H1 (cell line): ENCODE measurements around the gene PROZ. TPM values are rescaled to one million over a fixed set of nuclear protein-coding genes. Genes with fewer than 3 reads are reported as not detected.

Experiments used
- CTCF ChIA-PET: fragments of 300-600 bp; sonication (Branson Sonifier 250); formaldehyde crosslinking; loops from one replicate; lab custom pipeline; 2021; ENCODE audit not compliant: partially characterized antibody; lab: Charles Lee
- POLR2A ChIA-PET: fragments of 300-600 bp; sonication (Branson Sonifier 250); formaldehyde crosslinking; loops from one replicate; lab custom pipeline; 2021; ENCODE audit warnings: inconsistent platforms; ENCODE audit not compliant: partially characterized antibody; lab: Charles Lee
- DNase-seq, 2 experiments: peaks; one replicate each; pipeline versions ENCODE4 v3.0.0 to v3.0.0-alpha.2; 2010 to 2022; ENCODE audit warnings: low spot score in 2 of 2, low read depth in 1 of 2, mixed read lengths in 1 of 2
- FAIRE-seq: peaks from 2 replicates; lab custom pipeline; 2011; peaks lifted over from hg19 to GRCh38; lab: Jason Lieb, UNC
- H2AFZ ChIP-seq: 2 replicates; pipeline ENCODE4 v1.8.1; 2012; ENCODE audit warnings: low read length, inconsistent platforms
- H2AK5ac ChIP-seq: 2 replicates; pipeline ENCODE4 v1.6.1; 2013; ENCODE audit warnings: low read depth, low read length
- H2BK120ac ChIP-seq: replicated peaks from 2 replicates; pipeline ENCODE3; 2013; ENCODE audit warnings: low read depth, low read length, inconsistent platforms
- H2BK12ac ChIP-seq: 2 replicates; pipeline ENCODE4 v1.6.1; 2013; ENCODE audit warnings: low read depth, low read length
- H2BK15ac ChIP-seq: 2 replicates; pipeline ENCODE4 v1.6.1; 2013; ENCODE audit warnings: low read length
- H2BK20ac ChIP-seq: 2 replicates; pipeline ENCODE4 v1.6.1; 2013; ENCODE audit warnings: low read length
- H2BK5ac ChIP-seq: 2 replicates; pipeline ENCODE4 v1.6.1; 2013; ENCODE audit warnings: low read depth, low read length
- H3K14ac ChIP-seq: 2 replicates; pipeline ENCODE4 v1.6.1; 2013; ENCODE audit warnings: inconsistent platforms; ENCODE audit not compliant: insufficient read length
- H3K18ac ChIP-seq: 2 replicates; pipeline ENCODE4 v1.6.1; 2013; ENCODE audit warnings: low read length; ENCODE audit errors: extremely low read depth
- H3K23ac ChIP-seq: 2 replicates; pipeline ENCODE4 v1.6.1; 2013; ENCODE audit warnings: inconsistent platforms; ENCODE audit not compliant: insufficient read length
- H3K23me2 ChIP-seq: 2 replicates; pipeline ENCODE4 v1.6.1; 2013; ENCODE audit warnings: low read depth, low read length
- H3K27ac ChIP-seq: 2 replicates; pipeline ENCODE4 v1.6.1; 2011; ENCODE audit warnings: low read depth, low read length, inconsistent platforms
- H3K27me3 ChIP-seq, 4 experiments: replicated peaks in 1 of 4; 1 replicate in 1 of 4; 2 replicates in 3 of 4; pipeline versions ENCODE4 v1.6.1 to v1.8.1; 2011 to 2013; ENCODE audit warnings: low read length in 3 of 4, mild to moderate bottlenecking in 3 of 4, inconsistent platforms in 2 of 4, mixed read lengths in 2 of 4, moderate library complexity in 1 of 4; ENCODE audit not compliant: control insufficient read depth in 3 of 4, insufficient read depth in 3 of 4; ENCODE audit errors: extremely low read depth in 1 of 4
- H3K36me3 ChIP-seq, 4 experiments: 2 replicates each; pipeline versions ENCODE4 v1.6.1 to v1.8.1; 2011 to 2013; ENCODE audit warnings: mild to moderate bottlenecking in 4 of 4, low read length in 3 of 4, moderate library complexity in 2 of 4, control low read depth in 1 of 4, inconsistent platforms in 1 of 4; ENCODE audit not compliant: insufficient read depth in 4 of 4, control insufficient read depth in 2 of 4
- H3K4ac ChIP-seq: replicated peaks from 2 replicates; pipeline ENCODE3; 2013; ENCODE audit warnings: low read length, low read depth, mixed read lengths, inconsistent platforms; ENCODE audit not compliant: insufficient read length
- H3K4me1 ChIP-seq, 4 experiments: replicated peaks in 1 of 4; 1 replicate in 1 of 4; 2 replicates in 3 of 4; pipeline versions ENCODE4 v1.6.1 to v1.8.1; 2011 to 2013; ENCODE audit warnings: low read length in 3 of 4, inconsistent platforms in 2 of 4, mixed read lengths in 1 of 4; ENCODE audit not compliant: insufficient read depth in 4 of 4, control insufficient read depth in 3 of 4
- H3K4me2 ChIP-seq, 2 experiments: 2 replicates each; pipeline versions ENCODE4 v1.6.1 to v1.8.1; 2011 to 2013; ENCODE audit warnings: low read depth in 2 of 2, low read length in 2 of 2, control low read depth in 1 of 2, inconsistent platforms in 1 of 2, mild to moderate bottlenecking in 1 of 2; ENCODE audit not compliant: insufficient read depth in 1 of 2
- H3K4me3 ChIP-seq, 4 experiments: fragments of 200-600, 300-600 bp in 1 of 4; sonication (generic), shearing (Covaris generic), sonication (Bioruptor Twin) in 1 of 4; 2 replicates each; pipeline versions ENCODE4 v1.5.1 to v1.8.1; 2011 to 2016; ENCODE audit warnings: low read length in 4 of 4, low read depth in 3 of 4, control low read depth in 2 of 4, inconsistent platforms in 2 of 4, mild to moderate bottlenecking in 2 of 4, mixed read lengths in 1 of 4, moderate library complexity in 1 of 4; ENCODE audit not compliant: insufficient read depth in 2 of 4; ENCODE audit errors: extremely low read depth in 1 of 4
- H3K56ac ChIP-seq: replicated peaks from 2 replicates; pipeline ENCODE3; 2013; ENCODE audit warnings: low read depth, mild to moderate bottlenecking, mixed read lengths, low read length, inconsistent platforms; ENCODE audit not compliant: insufficient read length
- H3K79me1 ChIP-seq: 2 replicates; pipeline ENCODE4 v1.6.1; 2013; ENCODE audit warnings: low read depth, low read length, control low read depth
- H3K79me2 ChIP-seq, 2 experiments: 2 replicates each; pipeline versions ENCODE4 v1.6.1 to v1.8.1; 2012 to 2013; ENCODE audit warnings: low read length in 2 of 2, mild to moderate bottlenecking in 2 of 2, inconsistent platforms in 1 of 2; ENCODE audit not compliant: insufficient read depth in 2 of 2, control insufficient read depth in 1 of 2
- H3K9ac ChIP-seq, 4 experiments: replicated peaks in 1 of 4; 1 replicate in 1 of 4; 2 replicates in 3 of 4; pipeline versions ENCODE4 v1.6.1 to v1.8.1; 2011 to 2013; ENCODE audit warnings: low read depth in 3 of 4, low read length in 3 of 4, control low read depth in 2 of 4, mild to moderate bottlenecking in 2 of 4, moderate library complexity in 2 of 4, inconsistent platforms in 1 of 4; ENCODE audit errors: extremely low read depth in 1 of 4
- H3K9me3 ChIP-seq, 2 experiments: 2 replicates each; pipeline versions ENCODE4 v1.6.1 to v1.8.1; 2012 to 2013; ENCODE audit warnings: mild to moderate bottlenecking in 2 of 2, moderate library complexity in 2 of 2, control low read depth in 1 of 2, inconsistent platforms in 1 of 2, low read depth in 1 of 2, low read length in 1 of 2, mixed read lengths in 1 of 2; ENCODE audit not compliant: insufficient read depth in 2 of 2
- H4K20me1 ChIP-seq, 2 experiments: replicated peaks in 1 of 2; 2 replicates each; pipeline versions ENCODE3 to v1.8.1; 2011 to 2013; ENCODE audit warnings: inconsistent platforms in 2 of 2, low read length in 2 of 2, mild to moderate bottlenecking in 1 of 2; ENCODE audit not compliant: insufficient read depth in 2 of 2, control insufficient read depth in 1 of 2
- H4K5ac ChIP-seq: 2 replicates; pipeline ENCODE4 v1.6.1; 2013; ENCODE audit warnings: low read length, low read depth, mixed read lengths, inconsistent platforms; ENCODE audit not compliant: insufficient read length
- H4K8ac ChIP-seq: 2 replicates; pipeline ENCODE4 v1.8.0; 2013; ENCODE audit warnings: mild to moderate bottlenecking, moderate library complexity, low read length, inconsistent platforms; ENCODE audit not compliant: insufficient read depth; ENCODE audit errors: extremely low read depth
- H4K91ac ChIP-seq: replicated peaks from 2 replicates; pipeline ENCODE3; 2013; ENCODE audit warnings: low read length, mixed read lengths, inconsistent platforms; ENCODE audit not compliant: insufficient read length
- CBX8 ChIP-seq: fragments of 300-800, 300-1000 bp; sonication (generic); IDR thresholded peaks from 2 replicates; pipeline ENCODE4 v1.7.1; 2016; ENCODE audit warnings: low read depth, low read length, borderline replicate concordance
- CHD2 ChIP-seq: IDR thresholded peaks from 2 replicates; pipeline ENCODE4 v1.6.1; 2012; ENCODE audit warnings: low read length, improper control_type of control experiment
- HDAC6 ChIP-seq: IDR thresholded peaks from one replicate; pipeline ENCODE4 v1.7.1; 2012; ENCODE audit warnings: low read depth, mild to moderate bottlenecking, inconsistent platforms, low read length, moderate library complexity
- KDM4A ChIP-seq: IDR thresholded peaks from one replicate; pipeline ENCODE4 v1.7.1; 2012; ENCODE audit warnings: low read depth, mild to moderate bottlenecking, moderate library complexity, low read length, inconsistent platforms; ENCODE audit not compliant: severe bottlenecking
- MAFK ChIP-seq: IDR thresholded peaks from 2 replicates; pipeline ENCODE4 v1.6.1; 2012; ENCODE audit warnings: low read depth, mild to moderate bottlenecking, improper control_type of control experiment, low read length
- NANOG ChIP-seq: IDR thresholded peaks from 2 replicates; pipeline ENCODE4 v1.6.1; 2011; ENCODE audit warnings: low read length, low read depth, mild to moderate bottlenecking, inconsistent platforms; ENCODE audit not compliant: insufficient read depth, poor library complexity, severe bottlenecking
- NRF1 ChIP-seq: IDR thresholded peaks from 2 replicates; pipeline ENCODE4 v1.6.1; 2011; ENCODE audit warnings: mild to moderate bottlenecking, low read depth, low read length, improper control_type of control experiment
- PHF8 ChIP-seq: fragments of 200-600 bp; sonication (generic); conservative IDR thresholded peaks from 2 replicates; pipeline ENCODE4 v1.7.1; 2012; ENCODE audit warnings: low read depth, mild to moderate bottlenecking, inconsistent platforms, low read length, moderate library complexity
- RNF2 ChIP-seq: fragments of 200-900, 300-1000 bp; sonication (generic); IDR thresholded peaks from 2 replicates; pipeline ENCODE4 v1.7.1; 2016; ENCODE audit warnings: borderline replicate concordance, low read depth, mild to moderate bottlenecking, antibody characterized with exemption, low read length; ENCODE audit not compliant: poor library complexity, severe bottlenecking; ENCODE audit errors: missing control alignments
- SP2 ChIP-seq: IDR thresholded peaks from 2 replicates; pipeline ENCODE4 v1.6.1; 2012; ENCODE audit warnings: mild to moderate bottlenecking, low read length, inconsistent platforms
- TCF12 ChIP-seq: IDR thresholded peaks from 2 replicates; pipeline ENCODE4 v1.6.1; 2011; ENCODE audit warnings: low read depth, mild to moderate bottlenecking, low read length
- TEAD4 ChIP-seq: IDR thresholded peaks from 2 replicates; pipeline ENCODE4 v1.6.1; 2012; ENCODE audit warnings: low read depth, low read length, inconsistent platforms, mixed read lengths
- WGBS, 2 experiments: shearing (Covaris generic) in 1 of 2; methylation state at CpG; one replicate each; pipeline versions ENCODE4 v1.1.6 to v1.1.7; 2013 to 2015; ENCODE audit warnings: low lambda C conversion rate in 2 of 2, mixed read lengths in 2 of 2, inconsistent platforms in 1 of 2, low coverage in 1 of 2, missing lambda C conversion rate in 1 of 2; ENCODE audit not compliant: insufficient replicate concordance in 2 of 2, insufficient coverage in 1 of 2, insufficient read length in 1 of 2; ENCODE audit errors: extremely low coverage in 1 of 2, missing lambda C conversion rate in 1 of 2; 5-methylcytosine and 5-hydroxymethylcytosine counted together
- polyA plus RNA-seq, 7 experiments: library from polyadenylated mRNA; depleted of rRNA in 3 of 7; stranded (reverse) in 5 of 7; unstranded in 2 of 7; fragments of >200 nt in 5 of 7; fragments of 200-250 nt in 2 of 7; gene quantifications; 1 replicate in 5 of 7; 2 replicates in 1 of 7; 4 replicates in 1 of 7; pipeline versions ENCODE4 v1.2.1 to v1.2.3, GENCODE V29; 2011 to 2013; ENCODE audit warnings: missing spikeins in 2 of 7, mixed read lengths in 2 of 7
- total RNA-seq: library from RNA; stranded (reverse); fragmentation: NEBNext Ultra II Directional; extraction: Animal tissue kit (Norgen Biotek cat#: 25700); gene quantifications from 2 replicates; pipeline ENCODE4 v1.2.1, GENCODE V29; 2021
- TF ChIP-seq, protein P1 (sequence below): IDR thresholded peaks from 2 replicates; pipeline ENCODE4 v1.6.1; 2012; ENCODE audit warnings: inconsistent platforms

PROZ gene
- total and polyA plus RNA-seq, 2 of the 8 experiments (the other 6 are each of a cell fraction or from before 2014, with no cell fraction given), result not detected

DNA sequence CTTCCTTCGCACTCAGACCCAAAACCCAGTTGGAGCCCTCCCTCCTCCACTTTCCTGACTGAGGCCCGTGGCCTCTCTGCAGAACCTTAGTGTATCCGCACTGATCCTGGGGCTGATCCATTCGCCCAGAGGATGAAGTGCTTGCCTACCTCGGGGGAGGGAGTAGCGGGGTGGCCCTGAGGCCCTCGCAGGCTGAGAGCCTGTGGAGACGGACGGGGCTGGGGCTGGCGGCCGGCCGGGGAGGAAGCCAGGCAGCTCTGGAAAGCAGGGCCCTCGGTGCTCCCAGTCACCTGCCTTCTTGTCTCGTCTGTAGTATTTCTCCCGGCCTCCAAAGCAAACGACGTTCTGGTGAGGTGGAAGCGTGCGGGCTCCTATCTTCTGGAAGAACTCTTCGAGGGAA is 1.3 kb downstream of the PROZ start:
- no peaks in the 10 kb centered on the region for H3K79me1 ChIP-seq
- H3K27me3 ChIP-seq, result no peaks in the 10 kb centered on the region; a peak in 1 of 7 replicates
- H2BK120ac ChIP-seq, result no peak overlapping the region
- H3K36me3 ChIP-seq, result no peaks in the 10 kb centered on the region
- H3K14ac ChIP-seq, result no peak overlapping the region
- no peak overlapping the region for H2AK5ac ChIP-seq
- no peak overlapping the region for H3K4me2 ChIP-seq
- no peak overlapping the region for H4K5ac ChIP-seq
- no peaks in the 10 kb centered on the region; the same call in 1 of the 2 replicates for H3K23me2 ChIP-seq
- H3K9ac ChIP-seq, result no peak overlapping the region
- no peaks in the 10 kb centered on the region for H3K9me3 ChIP-seq
- CTCF ChIA-PET, result interaction anchor here (0.8 to 2.0 kb wide), 3 partner anchors 73 to 436 kb away, joined by 3 to 6 read pairs (median 3); no protein-coding TSS in a partner anchor
- H2BK20ac ChIP-seq, result no peak overlapping the region
- no peak overlapping the region for H3K4me3 ChIP-seq
- H3K27ac ChIP-seq, result no peak overlapping the region
- FAIRE-seq, result no peak
- no peaks in the 10 kb centered on the region for H4K20me1 ChIP-seq
- no peak overlapping the region for H3K4ac ChIP-seq
- H3K18ac ChIP-seq, result no peak overlapping the region
- POLR2A ChIA-PET, result interaction anchor here (0.6 to 2.4 kb wide), 5 partner anchors 13 to 232 kb away, joined by 3 to 9 read pairs (median 4); partner anchors contain the start of genes CUL4A and PCID2
- H4K8ac ChIP-seq, result no peak overlapping the region
- no peak for DNase-seq
- peaks cover 0 to 22% (median 14%) of the 10 kb centered on the region in 4 experiments; a peak in 6 of 7 replicates for H3K4me1 ChIP-seq
- no peak overlapping the region for H2BK12ac ChIP-seq
- 87% methylated on average over 20 of the region's 20 CpGs; no CpG with 5 or more reads in 1 of the 2 experiments for WGBS, 2 experiments
- H3K23ac ChIP-seq, result no peak overlapping the region
- no peak overlapping the region for H4K91ac ChIP-seq
- H3K79me2 ChIP-seq, result no peaks in the 10 kb centered on the region
- no peak overlapping the region for H2AFZ ChIP-seq
- no peak overlapping the region; the same call in 1 of the 2 replicates for H2BK15ac ChIP-seq
- H2BK5ac ChIP-seq, result no peak overlapping the region
- H3K56ac ChIP-seq, result no peak overlapping the region
- TF ChIP-seq KDM4A (no peak), TEAD4 (no peak), CHD2 (no peak), TCF12 (no peak), MAFK (no peak), CBX8 (no peak), HDAC6 (no peak), NRF1 (no peak), PHF8 (no peak), NANOG (no peak), RNF2 (no peak), SP2 (no peak)
- TF ChIP-seq, protein P1, sequence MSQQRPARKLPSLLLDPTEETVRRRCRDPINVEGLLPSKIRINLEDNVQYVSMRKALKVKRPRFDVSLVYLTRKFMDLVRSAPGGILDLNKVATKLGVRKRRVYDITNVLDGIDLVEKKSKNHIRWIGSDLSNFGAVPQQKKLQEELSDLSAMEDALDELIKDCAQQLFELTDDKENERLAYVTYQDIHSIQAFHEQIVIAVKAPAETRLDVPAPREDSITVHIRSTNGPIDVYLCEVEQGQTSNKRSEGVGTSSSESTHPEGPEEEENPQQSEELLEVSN, result no peak
